ENCODE data around the gene GTPBP4. TPM values are rescaled to one million over a fixed set of nuclear protein-coding genes. Genes with fewer than 3 reads are reported as not detected.
"Not testable (repeated sequence)": the region's sequence is repeated elsewhere in the genome, so short reads cannot be mapped to it uniquely, and the experiment has no call there.

Gene GTPBP4
- total RNA-seq, 1 donor from 2014 or later, result 9.0 TPM

DNA sequence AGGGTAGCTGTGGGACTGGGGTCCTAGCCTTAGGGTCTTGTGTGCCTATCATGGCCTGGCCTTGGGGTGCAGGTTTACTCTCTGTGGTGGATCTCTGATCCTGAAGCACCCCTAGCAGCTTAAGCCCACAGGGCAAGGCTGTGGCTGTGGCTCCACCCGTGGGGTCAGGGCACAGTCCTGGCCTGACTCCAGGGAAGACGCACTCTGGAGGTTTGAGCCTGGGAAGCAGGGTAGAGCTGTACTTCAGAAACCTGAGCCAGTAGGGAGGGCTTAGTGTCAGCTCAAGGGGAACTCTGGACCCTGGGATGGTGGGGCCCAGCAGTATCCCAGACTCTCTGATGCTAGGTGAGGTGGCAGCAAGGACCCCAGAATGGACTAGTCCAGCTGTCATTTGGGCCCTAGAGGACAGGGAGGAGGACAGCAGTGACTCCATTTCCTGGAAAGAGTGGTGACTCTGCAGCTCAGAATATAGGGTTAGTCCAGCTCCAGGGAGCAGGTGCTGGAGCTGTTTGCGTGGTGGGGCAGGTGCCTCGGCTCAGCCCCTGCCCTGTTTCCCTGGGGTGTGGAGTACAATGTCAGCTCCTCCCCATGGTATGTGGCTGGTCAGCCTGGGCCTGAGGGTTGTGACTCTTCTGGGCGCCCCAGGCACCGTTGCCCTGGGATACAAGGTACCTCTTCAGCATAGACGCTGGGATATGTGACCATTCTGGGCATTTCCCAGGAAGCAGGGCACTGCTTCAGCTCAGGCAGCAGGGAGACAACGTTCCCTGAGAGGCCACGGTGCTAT is 15.8 kb downstream of the GTPBP4 start:
- H3K9me3 ChIP-seq, result peaks cover 12 to 17% of the 10 kb centered on the region in 2 donors
- H3K4me1 ChIP-seq, result no peaks in the 10 kb centered on the region
- no peak overlapping the region for H3K4me3 ChIP-seq
- TF ChIP-seq, protein P1, sequence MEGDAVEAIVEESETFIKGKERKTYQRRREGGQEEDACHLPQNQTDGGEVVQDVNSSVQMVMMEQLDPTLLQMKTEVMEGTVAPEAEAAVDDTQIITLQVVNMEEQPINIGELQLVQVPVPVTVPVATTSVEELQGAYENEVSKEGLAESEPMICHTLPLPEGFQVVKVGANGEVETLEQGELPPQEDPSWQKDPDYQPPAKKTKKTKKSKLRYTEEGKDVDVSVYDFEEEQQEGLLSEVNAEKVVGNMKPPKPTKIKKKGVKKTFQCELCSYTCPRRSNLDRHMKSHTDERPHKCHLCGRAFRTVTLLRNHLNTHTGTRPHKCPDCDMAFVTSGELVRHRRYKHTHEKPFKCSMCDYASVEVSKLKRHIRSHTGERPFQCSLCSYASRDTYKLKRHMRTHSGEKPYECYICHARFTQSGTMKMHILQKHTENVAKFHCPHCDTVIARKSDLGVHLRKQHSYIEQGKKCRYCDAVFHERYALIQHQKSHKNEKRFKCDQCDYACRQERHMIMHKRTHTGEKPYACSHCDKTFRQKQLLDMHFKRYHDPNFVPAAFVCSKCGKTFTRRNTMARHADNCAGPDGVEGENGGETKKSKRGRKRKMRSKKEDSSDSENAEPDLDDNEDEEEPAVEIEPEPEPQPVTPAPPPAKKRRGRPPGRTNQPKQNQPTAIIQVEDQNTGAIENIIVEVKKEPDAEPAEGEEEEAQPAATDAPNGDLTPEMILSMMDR (IDR thresholded peaks at IDR 0.05), result no peak
- H3K36me3 ChIP-seq, result peaks cover 98 to 99% of the 10 kb centered on the region in 2 donors
- intact Hi-C loops (cut with DNase I), result no loop called here
- DNase-seq (ENCODE audit: low spot score in 2 of 2), result no peak
- H3K27me3 ChIP-seq, result no peaks in the 10 kb centered on the region
- H3K27ac ChIP-seq, result no peak overlapping the region

DNA sequence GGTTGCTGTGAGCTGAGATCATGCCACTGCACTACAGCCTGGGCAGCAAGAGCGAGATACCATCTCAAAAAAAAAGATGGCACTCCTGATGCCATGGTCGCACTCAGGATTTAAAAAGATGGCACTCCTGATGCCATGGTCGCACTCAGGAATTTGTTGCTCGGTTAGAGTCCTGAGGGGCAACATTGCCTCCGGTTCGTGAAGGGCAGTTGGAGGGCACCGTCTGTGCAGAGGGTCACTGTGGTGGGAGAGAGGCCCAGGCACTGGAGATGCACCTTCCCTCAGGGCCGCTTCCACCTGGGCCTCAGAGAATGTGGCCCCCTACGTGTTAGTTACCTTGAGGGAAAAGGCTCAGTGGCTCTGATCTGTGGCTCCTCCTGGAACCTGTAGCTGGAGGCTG is 18.3 kb downstream of the GTPBP4 start:
- H3K36me3 ChIP-seq, result peaks cover 95 to 97% of the 10 kb centered on the region in 2 donors
- H3K4me1 ChIP-seq, result no peaks in the 10 kb centered on the region
- no peak overlapping the region for H3K27ac ChIP-seq
- intact Hi-C loops (cut with DNase I), result no loop called here
- TF ChIP-seq, protein P1 (IDR thresholded peaks at IDR 0.05), result no peak
- H3K27me3 ChIP-seq, result no peaks in the 10 kb centered on the region
- DNase-seq (ENCODE audit: low spot score in 2 of 2), result no peak
- H3K9me3 ChIP-seq, result peaks cover 12 to 17% of the 10 kb centered on the region in 2 donors
- H3K4me3 ChIP-seq, result no peak overlapping the region

DNA sequence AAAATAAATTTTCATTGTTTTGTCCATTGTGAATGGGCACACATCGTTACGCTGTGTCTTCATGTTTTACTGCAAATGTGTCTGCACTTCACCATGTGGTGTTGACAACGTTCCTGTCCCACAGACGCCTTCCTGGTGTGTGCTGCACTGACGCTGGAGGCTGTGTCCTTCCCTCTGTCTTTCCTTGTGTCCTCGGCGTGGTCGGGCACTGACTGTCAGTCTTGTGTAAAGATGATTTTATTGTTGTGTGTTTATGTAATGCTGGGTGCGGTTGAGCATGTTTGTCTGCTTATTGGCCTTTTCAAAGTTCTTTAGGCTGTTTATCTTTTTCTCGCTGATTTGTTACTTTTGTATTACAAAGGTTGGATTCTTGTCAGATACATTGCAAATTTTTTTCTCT is 19.3 kb downstream of the GTPBP4 start:
- H3K36me3 ChIP-seq, result peaks cover 95% of the 10 kb centered on the region in 2 donors
- H3K4me3 ChIP-seq, result no peak overlapping the region
- intact Hi-C loops (cut with DNase I), result no loop called here

DNA sequence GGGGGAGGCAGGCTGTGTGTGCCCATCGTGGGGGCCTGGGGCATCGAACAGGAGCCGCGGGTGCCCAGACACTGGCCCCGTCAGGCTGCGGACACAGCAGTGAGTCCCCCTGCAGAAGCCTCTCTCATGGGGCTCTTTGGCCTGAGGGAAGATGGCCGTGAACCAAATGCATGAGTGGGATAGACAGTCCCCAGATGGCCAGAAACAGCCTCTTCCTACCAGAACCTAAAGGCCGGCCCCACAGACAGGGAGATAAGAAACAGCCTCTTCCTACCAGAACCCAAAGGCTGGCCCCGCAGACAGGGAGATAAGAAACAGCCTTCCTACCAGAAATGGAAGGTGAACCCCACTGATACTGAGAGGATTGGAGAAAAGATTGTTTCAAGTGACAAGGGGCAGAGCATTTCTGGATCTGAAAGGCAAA is 20.8 kb downstream of the GTPBP4 start:
- no peak overlapping the region for H3K27ac ChIP-seq
- peaks cover 94 to 95% of the 10 kb centered on the region in 2 donors for H3K36me3 ChIP-seq
- H3K4me3 ChIP-seq, result no peak overlapping the region
- no peaks in the 10 kb centered on the region for H3K9me3 ChIP-seq
- DNase-seq (ENCODE audit: low spot score in 2 of 2), result no peak
- TF ChIP-seq, protein P1 (IDR thresholded peaks at IDR 0.05), result no peak
- no peaks in the 10 kb centered on the region for H3K4me1 ChIP-seq
- no peaks in the 10 kb centered on the region for H3K27me3 ChIP-seq
- intact Hi-C loops (cut with DNase I), result no loop called here

More for the DNA sequence above, 19.3 kb downstream of the GTPBP4 start:
- no peak for DNase-seq (ENCODE audit: low spot score in 2 of 2)
- Histone ChIP-seq H3K9me3 (peaks cover 4 to 8% of the 10 kb centered on the region in 2 donors), H3K27me3 (no peaks in the 10 kb centered on the region), H3K4me1 (no peaks in the 10 kb centered on the region), H3K27ac (no peak overlapping the region)
- TF ChIP-seq, protein P1 (IDR thresholded peaks at IDR 0.05), result no peak

DNA sequence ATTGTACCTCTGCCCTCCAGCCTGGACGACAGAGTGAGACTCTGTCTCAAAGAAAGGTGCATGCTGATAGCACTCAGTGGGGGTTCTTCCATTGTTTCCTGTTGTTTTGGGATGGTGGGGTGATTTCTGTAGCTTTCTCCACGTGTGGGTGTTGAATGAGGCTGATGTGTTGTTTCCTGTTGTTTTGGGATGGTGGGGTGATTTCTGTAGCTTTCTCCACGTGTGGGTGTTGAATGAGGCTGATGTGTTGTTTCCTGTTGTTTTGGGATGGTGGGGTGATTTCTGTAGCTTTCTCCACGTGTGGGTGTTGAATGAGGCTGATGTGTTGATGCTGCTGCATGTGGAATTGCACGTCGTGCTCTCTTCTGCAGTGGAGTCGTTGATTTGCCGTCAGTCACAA is 21.7 kb downstream of the GTPBP4 start:
- H3K27me3 ChIP-seq; DNase-seq (ENCODE audit: low spot score in 2 of 2); H3K27ac ChIP-seq; H3K4me1 ChIP-seq; intact Hi-C loops (cut with DNase I); H3K4me3 ChIP-seq; H3K9me3 ChIP-seq: not testable (repeated sequence)
- peaks cover 94% of the 10 kb centered on the region in 2 donors for H3K36me3 ChIP-seq

DNA sequence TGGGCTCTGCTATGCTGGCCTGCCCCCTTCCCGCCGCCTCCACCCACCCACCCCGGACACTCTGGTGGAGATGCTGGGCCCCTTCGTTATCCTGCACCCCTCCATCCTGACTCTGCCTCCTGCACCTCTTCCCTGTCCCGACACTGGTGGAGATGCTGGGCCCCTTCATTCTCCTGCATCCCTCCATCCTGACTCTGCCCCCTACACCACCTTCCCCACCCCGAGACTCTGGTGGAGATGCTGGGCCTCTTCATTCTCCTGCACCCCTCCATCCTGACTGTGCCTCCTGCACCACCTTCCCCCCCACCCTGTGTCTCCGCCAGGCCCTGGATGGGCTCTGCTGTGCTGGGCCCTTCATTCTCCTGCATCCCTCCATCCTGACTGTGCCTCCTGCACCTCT is 22.5 kb downstream of the GTPBP4 start:
- intact Hi-C loops (cut with DNase I), result no loop called here
- Histone ChIP-seq H3K4me1 (no peaks in the 10 kb centered on the region), H3K9me3 (no peaks in the 10 kb centered on the region), H3K27ac (no peak overlapping the region), H3K4me3 (no peak overlapping the region), H3K27me3 (no peaks in the 10 kb centered on the region), H3K36me3 (peaks cover 88 to 92% of the 10 kb centered on the region in 2 donors)
- TF ChIP-seq, protein P1 (IDR thresholded peaks at IDR 0.05), result no peak
- no peak for DNase-seq (ENCODE audit: low spot score in 2 of 2)

Data from ascending aorta (tissue), 2 donors.